SK-N-SH (cell line): Measurements from ENCODE around the gene C4BPB. TPM values are rescaled to one million over a fixed set of nuclear protein-coding genes. Genes with fewer than 3 reads are reported as not detected.

Experiments used
- CTCF ChIA-PET: fragments of 300-600, 350-600 bp; formaldehyde crosslinking; extraction: SDS; loops from one replicate; lab custom pipeline; 2021; lab: Yijun Ruan, JAX
- POLR2A ChIA-PET: fragments of 350-600 bp; sonication (Branson Sonifier 250); formaldehyde crosslinking; extraction: SDS; loops from one replicate; lab custom pipeline; 2020; ENCODE audit warnings: antibody characterized with exemption, inconsistent platforms; lab: Yijun Ruan, JAX
- DNase-seq: peaks from one replicate; pipeline ENCODE4 v3.0.0; 2012
- H2AFZ ChIP-seq: fragments of 200-600 bp; sonication (generic); 2 replicates; pipeline ENCODE4 v1.8.1; 2016; ENCODE audit warnings: antibody characterized with exemption, mild to moderate bottlenecking, low read depth
- H3F3A ChIP-seq: fragments of 200-600 bp; sonication (generic); replicated peaks from 2 replicates; pipeline ENCODE3; 2016; ENCODE audit warnings: antibody characterized with exemption, mild to moderate bottlenecking; ENCODE audit not compliant: insufficient read depth
- H3K27ac ChIP-seq, 2 experiments: fragments of 200-500 bp in 1 of 2; fragments of 200-600 bp in 1 of 2; sonication (Bioruptor generic) in 1 of 2; sonication (generic), shearing (Covaris generic) in 1 of 2; 2 replicates each; pipeline versions ENCODE4 v1.5.1 to v1.6.1; 2014 to 2016; ENCODE audit warnings: low read depth in 2 of 2, inconsistent platforms in 1 of 2, low read length in 1 of 2, mild to moderate bottlenecking in 1 of 2, mixed read lengths in 1 of 2
- H3K27me3 ChIP-seq: fragments of 200-600 bp; sonication (generic), shearing (Covaris generic); 2 replicates; pipeline ENCODE4 v1.6.1; 2016; ENCODE audit warnings: mixed run types; ENCODE audit not compliant: insufficient read depth
- H3K36me3 ChIP-seq, 2 experiments: fragments of 200-500 bp in 1 of 2; fragments of 200-600 bp in 1 of 2; sonication (Bioruptor generic) in 1 of 2; sonication (generic) in 1 of 2; replicated peaks in 1 of 2; 2 replicates each; pipeline versions ENCODE3 to v1.5.1; 2014 to 2016; ENCODE audit warnings: low read length in 1 of 2, mild to moderate bottlenecking in 1 of 2; ENCODE audit not compliant: insufficient read depth in 2 of 2, control insufficient read depth in 1 of 2
- H3K4me1 ChIP-seq, 2 experiments: fragments of 200-500 bp in 1 of 2; fragments of 200-600 bp in 1 of 2; sonication (Bioruptor generic) in 1 of 2; sonication (generic), shearing (Covaris generic) in 1 of 2; 2 replicates each; pipeline versions ENCODE4 v1.5.1 to v1.6.1; 2014 to 2016; ENCODE audit warnings: low read depth in 1 of 2, low read length in 1 of 2, mixed run types in 1 of 2; ENCODE audit not compliant: insufficient read depth in 2 of 2, control insufficient read depth in 1 of 2
- H3K4me2 ChIP-seq: fragments of 200-600 bp; sonication (generic), shearing (Covaris generic); 2 replicates; pipeline ENCODE4 v1.6.1; 2017; ENCODE audit warnings: mixed run types
- H3K4me3 ChIP-seq, 2 experiments: fragments of 200-500 bp in 1 of 2; fragments of 200-600 bp in 1 of 2; sonication (Bioruptor generic) in 1 of 2; sonication (generic), shearing (Covaris generic) in 1 of 2; 2 replicates each; pipeline versions ENCODE4 v1.5.1 to v1.8.1; 2014 to 2016; ENCODE audit warnings: low read depth in 2 of 2, inconsistent platforms in 1 of 2, low read length in 1 of 2, mild to moderate bottlenecking in 1 of 2, mixed read lengths in 1 of 2, moderate library complexity in 1 of 2
- H3K79me2 ChIP-seq: fragments of 200-600 bp; sonication (generic); 2 replicates; pipeline ENCODE4 v1.8.1; 2017; ENCODE audit warnings: mild to moderate bottlenecking; ENCODE audit not compliant: insufficient read depth
- H3K9ac ChIP-seq: fragments of 200-600 bp; sonication (generic); 2 replicates; pipeline ENCODE4 v1.6.1; 2017; ENCODE audit warnings: mixed run types
- H3K9me2 ChIP-seq: fragments of 200-600 bp; sonication (generic); 2 replicates; pipeline ENCODE4 v1.6.1; 2017; ENCODE audit warnings: mixed run types
- H3K9me3 ChIP-seq: fragments of 200-600 bp; sonication (generic); 2 replicates; pipeline ENCODE4 v1.6.1; 2017; ENCODE audit warnings: mixed run types, mild to moderate bottlenecking, moderate library complexity
- H4K20me1 ChIP-seq: fragments of 200-600 bp; sonication (generic); 2 replicates; pipeline ENCODE4 v1.6.1; 2017; ENCODE audit warnings: mild to moderate bottlenecking, mixed run types; ENCODE audit not compliant: insufficient read depth
- CHD2 ChIP-seq: fragments of 150-350 bp; IDR thresholded peaks from 2 replicates; pipeline ENCODE4 v1.6.1; 2018; ENCODE audit warnings: low read length; ENCODE audit not compliant: partially characterized antibody
- EZH2phosphoT487 ChIP-seq: fragments of 200-600 bp; sonication (generic); IDR thresholded peaks from 2 replicates; pipeline ENCODE4 v1.6.1; 2017; ENCODE audit warnings: low read depth, mixed run types, mild to moderate bottlenecking, antibody characterized with exemption, moderate library complexity, borderline replicate concordance
- FOXM1 ChIP-seq: IDR thresholded peaks from 2 replicates; pipeline ENCODE4 v1.4.0; 2012; ENCODE audit warnings: low read depth, mild to moderate bottlenecking
- GABPA ChIP-seq: IDR thresholded peaks from 2 replicates; pipeline ENCODE4 v1.4.0; 2012; ENCODE audit warnings: low read depth, mild to moderate bottlenecking
- JUND ChIP-seq: IDR thresholded peaks from 2 replicates; pipeline ENCODE4 v1.4.0; 2012
- MEF2A ChIP-seq: IDR thresholded peaks from 2 replicates; pipeline ENCODE4 v1.4.0; 2012; ENCODE audit warnings: low read depth, borderline replicate concordance
- NFIC ChIP-seq: IDR thresholded peaks from 2 replicates; pipeline ENCODE4 v1.4.0; 2012; ENCODE audit warnings: borderline replicate concordance
- REST ChIP-seq: IDR thresholded peaks from 2 replicates; pipeline ENCODE4 v1.6.1; 2012; ENCODE audit warnings: mild to moderate bottlenecking, low read depth, low read length, moderate library complexity
- SIN3A ChIP-seq: IDR thresholded peaks from 2 replicates; pipeline ENCODE4 v1.6.1; 2012; ENCODE audit warnings: low read depth, mild to moderate bottlenecking, low read length, moderate library complexity, borderline replicate concordance
- SMC3 ChIP-seq: IDR thresholded peaks from 2 replicates; pipeline ENCODE4 v1.6.1; 2012; ENCODE audit warnings: low read depth, low read length, improper control_type of control experiment
- TAF1 ChIP-seq: IDR thresholded peaks from 2 replicates; pipeline ENCODE4 v1.6.1; 2012; ENCODE audit warnings: low read depth, mild to moderate bottlenecking, low read length, moderate library complexity, borderline replicate concordance
- TEAD4 ChIP-seq: IDR thresholded peaks from 2 replicates; pipeline ENCODE4 v1.4.0; 2012; ENCODE audit warnings: mild to moderate bottlenecking, borderline replicate concordance; ENCODE audit not compliant: insufficient read depth
- YY1 ChIP-seq: IDR thresholded peaks from 2 replicates; pipeline ENCODE4 v1.4.0; 2012; ENCODE audit warnings: low read depth, mild to moderate bottlenecking
- ZBTB33 ChIP-seq: IDR thresholded peaks from 2 replicates; pipeline ENCODE4 v1.4.0; 2012; ENCODE audit warnings: low read depth, borderline replicate concordance
- WGBS: methylation state at CpG from one replicate; pipeline ENCODE4 v1.1.6; 2017; ENCODE audit warnings: low lambda C conversion rate; 5-methylcytosine and 5-hydroxymethylcytosine counted together
- polyA plus RNA-seq, 3 experiments: library from polyadenylated mRNA; depleted of rRNA; stranded (reverse); fragments of >200 nt; gene quantifications; 2 replicates each; pipeline ENCODE4 v1.2.3, GENCODE V29; 2012

C4BPB gene
- polyA plus RNA-seq, 1 of the 3 experiments (the other 2 are of a cell fraction) = not detected

- H4K20me1 ChIP-seq = no peaks in the 10 kb centered on the region
- H3K4me1 ChIP-seq = no peaks in the 10 kb centered on the region; a peak in 1 of 4 replicates
- TF ChIP-seq MEF2A = no peak
- no peak for TF ChIP-seq SIN3A
- TF ChIP-seq SMC3 = no peak
- no peak for TF ChIP-seq GABPA
- no peak for TF ChIP-seq YY1
- no peak for TF ChIP-seq TEAD4
- no peak for TF ChIP-seq ZBTB33
- TF ChIP-seq EZH2phosphoT487 = no peak
- TF ChIP-seq TAF1 = no peak
- TF ChIP-seq REST = no peak
- no peak for TF ChIP-seq FOXM1
- TF ChIP-seq JUND = no peak
- no peak for TF ChIP-seq NFIC
- TF ChIP-seq CHD2 = no peak
- H2AFZ ChIP-seq = no peak overlapping the region; the same call in 1 of the 2 replicates
- peaks cover 6 to 7% of the 10 kb centered on the region in 2 experiments for H3K36me3 ChIP-seq
- H3K27me3 ChIP-seq = no peaks in the 10 kb centered on the region
- H3K9me2 ChIP-seq = no peaks in the 10 kb centered on the region
- H3K79me2 ChIP-seq = peaks cover 2% of the 10 kb centered on the region; the same call in 1 of the 2 replicates
- H3F3A ChIP-seq = no peaks in the 10 kb centered on the region
- H3K9ac ChIP-seq = no peak overlapping the region
- no peak for DNase-seq
- ChIA-PET POLR2A (no interaction called here), CTCF (interaction anchor here (1.0 kb wide), 1 partner anchor 39 kb away, joined by 3 read pairs; no protein-coding TSS in a partner anchor)
- H3K4me3 ChIP-seq = no peak overlapping the region
- H3K4me2 ChIP-seq = no peak overlapping the region
- no peaks in the 10 kb centered on the region for H3K9me3 ChIP-seq
- H3K27ac ChIP-seq = peak overlapping the region; percentile 8 to 68; a peak in 1 of 4 replicates
- 76% methylated on average over 4 of the region's 4 CpGs for WGBS
These were observed 49.1 kb upstream of the C4BPB start for GRCh38 chr1:207039380-207040180.
